Activated CD4-positive, alpha-beta T cell treated with anti-CD3 and anti-CD28 coated beads for 36 hours (primary cell): Measurements from ENCODE around the gene SIPA1. TPM values are rescaled to one million over a fixed set of nuclear protein-coding genes. Genes with fewer than 3 reads are reported as not detected.

Experiments used
- ATAC-seq: fragments of 200-7000 bp; cut with Tn5 transposase; one replicate; pipeline ENCODE4 v1.10.0; 2021; ENCODE audit warnings: mild to moderate bottlenecking, moderate library complexity
- CTCF ChIA-PET: fragments of 350-600 bp; sonication (Branson Sonifier 250); formaldehyde crosslinking; loops from one replicate; lab custom pipeline; 2021; ENCODE audit warnings: antibody characterized with exemption; lab: Charles Lee
- POLR2A ChIA-PET: fragments of 350-600 bp; sonication (Branson Sonifier 250); formaldehyde crosslinking; loops from one replicate; lab custom pipeline; 2021; ENCODE audit warnings: antibody characterized with exemption, inconsistent platforms; lab: Charles Lee
- DNase-seq: peaks from one replicate; pipeline ENCODE4 v3.0.0-alpha.2; 2020
- H3K27ac Mint-ChIP-seq: one replicate; pipeline ENCODE4 v1.8.0; 2021; ENCODE audit warnings: mixed read lengths
- H3K27me3 Mint-ChIP-seq: one replicate; pipeline ENCODE4 v1.8.0; 2021; ENCODE audit warnings: mixed read lengths
- H3K36me3 Mint-ChIP-seq: one replicate; pipeline ENCODE4 v1.8.0; 2021; ENCODE audit warnings: low read depth, mixed read lengths
- H3K4me1 Mint-ChIP-seq: one replicate; pipeline ENCODE4 v1.8.0; 2021; ENCODE audit warnings: mixed read lengths
- H3K4me3 Mint-ChIP-seq: one replicate; pipeline ENCODE4 v1.8.0; 2021; ENCODE audit warnings: mild to moderate bottlenecking, moderate library complexity, mixed read lengths
- H3K9me3 Mint-ChIP-seq: one replicate; pipeline ENCODE4 v1.8.0; 2021; ENCODE audit warnings: low read depth, mixed read lengths
- intact Hi-C, 2 experiments: fragments of 100-400 bp; cut with DNase I in 1 of 2; cut with micrococcal nuclease in 1 of 2; formaldehyde crosslinking; loops; one replicate each; pipeline versions ENCODE4 v1.14.2 to v1.15.1; 2022 to 2024; cut with DNase I, micrococcal nuclease
- total RNA-seq, 2 experiments: library from RNA; stranded (reverse); gene quantifications; one replicate each; pipeline ENCODE4 v1.2.3, GENCODE V29; 2021

Gene SIPA1
- total RNA-seq, 2 experiments from 2014 or later = 181 to 202 TPM

GRCh38 chr11:65646288-65646957 is 8.5 kb downstream of the SIPA1 start:
- CTCF ChIA-PET = interaction anchor here (0.6 kb wide), 1 partner anchor 280 kb away, joined by 3 read pairs; no protein-coding TSS in a partner anchor
- Mint-ChIP-seq H3K27me3 (no peaks in the 10 kb centered on the region), H3K9me3 (no peaks in the 10 kb centered on the region), H3K36me3 (peaks cover 41% of the 10 kb centered on the region), H3K27ac (no peak overlapping the region), H3K4me1 (peaks cover 27% of the 10 kb centered on the region), H3K4me3 (no peak overlapping the region)
- ATAC-seq (no peak), DNase-seq (no peak)
- POLR2A ChIA-PET = no interaction called here
- intact Hi-C loops = no loop called here

DNA sequence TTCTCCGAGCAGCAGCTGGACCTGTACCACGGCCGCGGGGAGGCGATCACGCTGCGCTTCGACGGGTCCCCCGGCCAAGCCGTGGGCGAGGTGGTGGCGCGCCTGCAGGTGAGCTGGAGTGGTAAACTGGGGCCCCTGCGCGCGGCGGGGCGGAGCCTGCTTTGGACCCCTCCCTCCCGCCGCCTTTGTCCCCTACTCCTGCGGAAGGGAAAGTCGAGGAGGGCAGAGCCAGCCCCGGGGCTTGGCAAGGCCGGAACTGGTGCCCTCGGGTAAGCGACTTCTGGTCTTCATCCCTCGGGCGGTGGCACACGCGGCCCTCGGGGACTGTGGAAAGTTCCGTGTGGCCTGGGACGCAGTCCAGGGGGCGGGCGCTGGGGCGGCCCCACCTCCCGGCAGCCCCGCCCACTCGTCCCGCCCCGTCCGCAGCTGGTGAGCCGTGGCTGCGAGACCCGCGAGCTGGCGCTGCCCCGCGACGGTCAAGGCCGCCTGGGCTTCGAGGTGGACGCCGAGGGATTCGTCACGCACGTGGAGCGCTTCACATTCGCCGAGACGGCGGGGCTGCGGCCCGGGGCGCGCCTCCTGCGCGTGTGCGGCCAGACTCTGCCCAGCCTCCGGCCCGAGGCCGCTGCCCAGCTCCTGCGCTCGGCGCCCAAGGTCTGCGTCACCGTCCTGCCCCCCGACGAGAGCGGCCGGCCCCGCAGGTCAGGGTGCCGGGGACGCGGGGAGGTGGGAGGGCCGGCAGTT is 9.2 kb downstream of the SIPA1 start:
- intact Hi-C loops = no loop called here
- Mint-ChIP-seq H3K4me1 (peaks cover 28% of the 10 kb centered on the region), H3K27ac (no peak overlapping the region), H3K4me3 (no peak overlapping the region), H3K9me3 (no peaks in the 10 kb centered on the region), H3K36me3 (peaks cover 40% of the 10 kb centered on the region), H3K27me3 (no peaks in the 10 kb centered on the region)
- ATAC-seq = no peak
- DNase-seq = no peak
- ChIA-PET CTCF (no interaction called here), POLR2A (no interaction called here)

DNA sequence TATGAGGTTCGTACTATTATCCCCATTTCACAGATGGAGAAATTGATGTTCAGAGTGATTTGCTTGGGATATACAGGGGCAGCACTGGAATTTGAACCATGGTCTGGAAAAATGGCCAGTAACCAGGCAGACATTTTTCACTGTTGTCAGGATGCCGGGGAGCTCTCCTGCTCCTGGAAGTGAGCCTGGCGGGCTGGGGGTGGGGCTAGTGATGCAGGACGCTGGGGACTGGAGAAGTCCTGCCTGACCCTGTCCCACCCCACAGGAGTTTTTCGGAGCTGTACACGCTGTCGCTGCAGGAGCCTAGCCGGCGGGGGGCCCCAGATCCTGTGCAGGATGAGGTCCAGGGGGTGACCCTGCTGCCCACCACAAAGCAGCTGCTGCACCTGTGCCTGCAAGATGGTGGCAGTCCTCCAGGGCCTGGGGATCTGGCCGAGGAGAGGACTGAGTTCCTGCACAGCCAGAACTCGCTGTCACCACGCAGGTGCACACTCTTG is 11.1 kb downstream of the SIPA1 start:
- H3K9me3 Mint-ChIP-seq = no peaks in the 10 kb centered on the region
- no peak overlapping the region for H3K27ac Mint-ChIP-seq
- H3K27me3 Mint-ChIP-seq = no peaks in the 10 kb centered on the region
- peaks cover 31% of the 10 kb centered on the region for H3K4me1 Mint-ChIP-seq
- ATAC-seq (no peak), DNase-seq (no peak)
- ChIA-PET POLR2A (no interaction called here), CTCF (interaction anchor here (0.6 kb wide), 3 partner anchors 83 to 287 kb away, joined by 3 read pairs; no protein-coding TSS in a partner anchor)
- intact Hi-C loops = no loop called here
- H3K4me3 Mint-ChIP-seq = no peak overlapping the region
- H3K36me3 Mint-ChIP-seq = peaks cover 29% of the 10 kb centered on the region

- intact Hi-C loops = no loop called here
- ChIA-PET POLR2A (interaction anchor here (1.4 kb wide), 1 partner anchor 13 kb away, joined by 3 read pairs; no protein-coding TSS in a partner anchor), CTCF (interaction anchor here (0.6 kb wide), 1 partner anchor 287 kb away, joined by 3 read pairs; no protein-coding TSS in a partner anchor)
- ATAC-seq = no peak
- Mint-ChIP-seq H3K9me3 (no peaks in the 10 kb centered on the region), H3K27ac (no peak overlapping the region), H3K36me3 (peaks cover 29% of the 10 kb centered on the region), H3K4me1 (peaks cover 28% of the 10 kb centered on the region), H3K4me3 (no peak overlapping the region), H3K27me3 (no peaks in the 10 kb centered on the region)
- no peak for DNase-seq
Measured at GRCh38 chr11:65649656-65650546, 12.0 kb downstream of the SIPA1 start.

GRCh38 chr11:65650547-65651338 is 12.8 kb downstream of the SIPA1 start:
- DNase-seq (no peak), ATAC-seq (no peak)
- no peaks in the 10 kb centered on the region for H3K27me3 Mint-ChIP-seq
- intact Hi-C loops = no loop called here
- H3K27ac Mint-ChIP-seq = no peak overlapping the region
- ChIA-PET POLR2A (interaction anchor here (1.1 to 1.4 kb wide), 2 partner anchors 13 to 18 kb away, joined by 3 read pairs; no protein-coding TSS in a partner anchor), CTCF (no interaction called here)
- H3K4me1 Mint-ChIP-seq = peaks cover 31% of the 10 kb centered on the region
- H3K36me3 Mint-ChIP-seq = peaks cover 34% of the 10 kb centered on the region
- no peak overlapping the region for H3K4me3 Mint-ChIP-seq
- H3K9me3 Mint-ChIP-seq = no peaks in the 10 kb centered on the region

DNA sequence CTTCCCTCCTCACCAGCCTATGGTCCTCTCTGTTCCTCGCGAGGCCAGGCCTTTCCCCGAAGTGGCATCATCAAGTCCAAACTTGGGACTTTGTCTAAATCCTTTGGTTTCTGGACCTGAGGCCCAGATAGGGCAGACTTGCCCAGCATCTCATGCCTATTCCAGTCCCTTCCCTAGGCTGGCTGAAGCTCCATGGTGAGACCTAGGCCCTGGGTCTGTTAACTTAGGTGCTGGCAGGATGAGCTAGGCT is 13.4 kb downstream of the SIPA1 start:
- no peaks in the 10 kb centered on the region for H3K9me3 Mint-ChIP-seq
- intact Hi-C loops = no loop called here

DNA sequence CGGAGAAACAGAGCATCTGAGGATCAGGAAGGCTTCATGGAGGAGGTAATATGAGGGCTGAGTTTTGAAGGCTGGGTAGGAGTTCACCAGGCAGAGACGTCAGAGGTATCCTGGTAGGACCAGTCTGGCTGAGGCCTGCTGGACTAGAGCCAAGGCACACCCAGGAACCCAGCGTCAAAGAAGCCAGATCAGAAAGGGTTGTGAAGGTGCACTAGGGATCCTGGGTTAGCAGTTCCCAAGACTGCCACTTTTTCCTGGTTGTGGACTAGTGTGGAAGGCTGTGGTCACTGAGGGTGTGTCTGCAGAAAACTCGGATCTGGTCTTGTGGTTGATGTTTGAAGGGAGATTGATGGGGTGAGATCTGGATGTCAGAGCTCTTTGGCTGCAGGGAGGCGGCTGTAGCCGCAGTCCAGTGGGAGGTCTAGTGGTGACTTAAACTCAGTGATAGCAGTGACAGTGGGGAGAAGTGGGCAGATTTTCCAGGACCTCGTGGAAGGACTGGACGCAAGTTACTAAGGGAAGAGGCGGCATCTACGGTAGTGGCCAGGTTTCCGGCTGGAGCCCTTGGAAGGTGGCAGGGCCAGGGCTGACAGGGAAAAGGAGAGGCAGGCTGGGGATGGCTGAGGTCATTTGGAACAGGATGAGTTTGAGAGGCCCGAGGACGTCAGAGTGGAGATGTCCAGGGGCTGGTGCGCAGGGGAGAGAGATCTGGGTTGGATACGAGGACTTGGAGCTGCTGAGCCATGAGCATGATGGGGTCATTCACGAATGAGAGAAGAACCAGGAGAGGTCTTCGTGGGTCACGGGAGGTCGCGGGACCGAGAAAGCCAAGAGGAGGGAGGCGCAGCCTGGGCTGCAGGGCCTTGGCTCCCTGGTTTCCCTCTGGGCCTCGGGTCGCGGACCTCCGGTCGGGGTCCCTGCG is 13.9 kb downstream of the SIPA1 start:
- intact Hi-C loops = loop anchor here (1.0 to 2.0 kb wide), 11 partner anchors 10 to 267 kb away; partner anchors contain the start of genes SIPA1 (in 2 of the 2), C11orf68 (in 1 of the 2), DRAP1 (in 1 of the 2) and FOSL1 (in 1 of the 2)
- H3K9me3 Mint-ChIP-seq = no peaks in the 10 kb centered on the region
- ATAC-seq = peak; percentile 3
- H3K27ac Mint-ChIP-seq = peak overlapping the region; percentile 85
- POLR2A ChIA-PET = interaction anchor here (0.7 to 3.9 kb wide), 8 partner anchors 9 to 81 kb away, joined by 3 to 18 read pairs (median 4); partner anchors contain the start of genes RELA, RNASEH2C, SIPA1 and ZNRD2
- peak overlapping the region; percentile 67 for H3K4me3 Mint-ChIP-seq
- DNase-seq = no peak
- no peaks in the 10 kb centered on the region for H3K27me3 Mint-ChIP-seq
- peaks cover 38% of the 10 kb centered on the region for H3K4me1 Mint-ChIP-seq
- CTCF ChIA-PET = interaction anchor here (0.5 to 2.1 kb wide), 5 partner anchors 85 to 239 kb away, joined by 3 to 5 read pairs (median 3); partner anchors contain the start of gene CCDC85B
- peaks cover 41% of the 10 kb centered on the region for H3K36me3 Mint-ChIP-seq

More for the DNA sequence above, 13.4 kb downstream of the SIPA1 start:
- ATAC-seq = no peak
- Mint-ChIP-seq H3K36me3 (peaks cover 36% of the 10 kb centered on the region), H3K27ac (peak overlapping the region; percentile 85), H3K4me3 (no peak overlapping the region), H3K4me1 (peaks cover 34% of the 10 kb centered on the region), H3K27me3 (no peaks in the 10 kb centered on the region)
- ChIA-PET POLR2A (interaction anchor here (1.1 to 1.4 kb wide), 2 partner anchors 12 to 19 kb away, joined by 3 read pairs; no protein-coding TSS in a partner anchor), CTCF (interaction anchor here (1.0 kb wide), 1 partner anchor 128 kb away, joined by 3 read pairs; no protein-coding TSS in a partner anchor)
- no peak for DNase-seq

DNA sequence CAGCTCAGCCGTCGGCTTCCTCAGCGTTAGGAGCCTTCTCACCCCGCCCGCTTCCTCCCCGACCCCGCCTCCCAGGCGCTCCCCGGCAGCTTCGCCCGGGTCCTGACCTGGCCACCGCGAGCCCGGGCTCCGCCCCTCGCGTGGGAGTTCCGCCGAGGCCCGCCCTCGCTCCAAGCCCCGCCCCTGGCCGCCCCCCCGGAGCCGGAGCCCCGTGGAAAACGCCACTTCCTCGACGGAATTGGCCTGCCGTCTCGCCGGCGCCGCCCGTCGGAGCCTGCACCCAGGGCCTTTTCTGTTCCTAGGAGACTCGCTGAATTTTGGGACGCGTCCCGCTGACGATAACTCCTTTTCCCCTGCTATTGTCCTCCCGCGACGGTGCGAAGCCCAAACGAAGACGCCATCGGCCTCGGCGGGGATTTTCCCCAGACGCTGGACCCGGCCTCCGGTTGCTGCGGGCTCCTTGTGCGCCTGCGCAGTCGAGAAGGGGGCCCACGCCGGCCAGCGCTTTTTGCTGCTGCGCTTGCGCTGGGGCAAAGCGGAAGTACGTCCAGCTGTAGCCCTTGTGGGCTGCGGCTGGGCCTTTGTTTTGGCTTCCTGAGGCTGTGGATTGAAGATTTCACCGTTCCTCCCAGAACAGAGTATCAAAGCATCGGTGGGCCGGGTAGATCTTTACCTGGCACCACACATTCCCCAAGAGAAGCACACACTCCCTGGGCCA is 14.8 kb downstream of the SIPA1 start:
- H3K4me3 Mint-ChIP-seq = peak overlapping the region; percentile 79
- peaks cover 48% of the 10 kb centered on the region for H3K36me3 Mint-ChIP-seq
- no peaks in the 10 kb centered on the region for H3K9me3 Mint-ChIP-seq
- POLR2A ChIA-PET = interaction anchor here (0.7 to 3.9 kb wide), 7 partner anchors 9 to 82 kb away, joined by 3 to 18 read pairs (median 6); partner anchors contain the start of genes RELA, RNASEH2C, SIPA1 and ZNRD2
- DNase-seq (peak; percentile 98), ATAC-seq (peak; percentile 89)
- H3K27ac Mint-ChIP-seq = peak overlapping the region; percentile 95
- H3K27me3 Mint-ChIP-seq = no peaks in the 10 kb centered on the region
- peaks cover 45% of the 10 kb centered on the region for H3K4me1 Mint-ChIP-seq
- intact Hi-C loops = loop anchor here (1.0 to 2.0 kb wide), 11 partner anchors 10 to 267 kb away; partner anchors contain the start of genes RELA (in 2 of the 2), SIPA1 (in 2 of the 2), C11orf68 (in 1 of the 2) and DRAP1 (in 1 of the 2)
- CTCF ChIA-PET = interaction anchor here (0.5 to 2.1 kb wide), 10 partner anchors 9 to 238 kb away, joined by 3 to 6 read pairs (median 4); partner anchors contain the start of genes CCDC85B, KAT5 and RELA
